Stimulated activated CD4-positive, alpha-beta T cell treated with anti-CD3 and anti-CD28 coated beads, Interleukin-12 subunit alpha, Interleukin-12 subunit beta, amount 100 ng/mL, for 24 hours (primary cell): ENCODE data around the gene P2RY2.
"Not testable (repeated sequence)": the region's sequence is repeated elsewhere in the genome, so short reads cannot be mapped to it uniquely, and the experiment has no call there.

Experiments used
- DNase-seq, 2 experiments: peaks; one replicate each; pipeline ENCODE4 v3.0.0-alpha.2; 2020; ENCODE audit warnings: low read depth in 2 of 2

The P2RY2 gene

GRCh38 chr11:73188301-73188700 lies 29.8 kb upstream of the P2RY2 start:
- no peak for DNase-seq

DNA sequence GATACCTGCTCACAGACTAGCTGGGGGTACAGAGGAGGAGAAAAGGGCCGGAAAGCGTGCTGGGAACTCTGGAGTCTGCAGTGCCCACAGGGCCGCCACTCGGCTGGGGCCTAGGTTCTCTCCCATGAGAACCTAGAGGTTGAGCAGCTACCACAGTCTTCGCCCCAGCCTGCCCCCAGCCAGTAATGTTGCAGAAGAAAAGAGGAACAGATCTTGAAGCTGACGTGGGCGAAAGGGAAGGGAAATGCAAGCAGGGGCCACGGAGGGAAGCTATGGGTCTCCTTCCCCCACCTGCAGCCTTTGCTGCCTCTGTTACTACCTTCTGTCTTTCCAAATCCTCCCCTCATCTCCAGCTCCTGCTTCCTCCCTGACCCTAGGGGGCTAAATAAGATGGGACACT lies 28.8 kb upstream of the P2RY2 start:
- DNase-seq = no peak

GRCh38 chr11:73189723-73190556 lies 28.1 kb upstream of the P2RY2 start:
- DNase-seq = no peak

- DNase-seq = no peak
Measured at GRCh38 chr11:73190557-73190885, 27.6 kb upstream of the P2RY2 start.

DNA sequence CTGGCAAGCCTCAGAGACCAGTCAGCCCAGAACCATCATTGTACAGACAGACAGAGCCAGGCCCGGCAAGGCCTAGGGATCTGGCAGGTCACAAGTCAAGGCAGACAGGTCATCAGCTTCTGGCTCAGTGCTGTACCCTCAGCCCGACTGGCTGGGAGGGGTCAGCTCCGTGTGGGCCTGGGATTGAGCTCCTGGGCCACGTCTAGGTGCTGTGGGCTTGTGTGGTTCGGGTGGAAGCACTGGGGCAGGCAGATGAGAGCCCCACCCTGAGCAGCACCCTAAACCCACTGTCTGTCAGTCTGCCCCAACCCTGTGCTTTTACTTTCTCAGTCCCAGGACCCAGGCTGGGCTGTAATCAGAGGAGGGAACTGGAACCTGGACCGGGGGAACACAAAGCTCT lies 26.9 kb upstream of the P2RY2 start:
- no peak for DNase-seq

- no peak for DNase-seq
Measured at GRCh38 chr11:73192272-73192671, 25.8 kb upstream of the P2RY2 start.

DNA sequence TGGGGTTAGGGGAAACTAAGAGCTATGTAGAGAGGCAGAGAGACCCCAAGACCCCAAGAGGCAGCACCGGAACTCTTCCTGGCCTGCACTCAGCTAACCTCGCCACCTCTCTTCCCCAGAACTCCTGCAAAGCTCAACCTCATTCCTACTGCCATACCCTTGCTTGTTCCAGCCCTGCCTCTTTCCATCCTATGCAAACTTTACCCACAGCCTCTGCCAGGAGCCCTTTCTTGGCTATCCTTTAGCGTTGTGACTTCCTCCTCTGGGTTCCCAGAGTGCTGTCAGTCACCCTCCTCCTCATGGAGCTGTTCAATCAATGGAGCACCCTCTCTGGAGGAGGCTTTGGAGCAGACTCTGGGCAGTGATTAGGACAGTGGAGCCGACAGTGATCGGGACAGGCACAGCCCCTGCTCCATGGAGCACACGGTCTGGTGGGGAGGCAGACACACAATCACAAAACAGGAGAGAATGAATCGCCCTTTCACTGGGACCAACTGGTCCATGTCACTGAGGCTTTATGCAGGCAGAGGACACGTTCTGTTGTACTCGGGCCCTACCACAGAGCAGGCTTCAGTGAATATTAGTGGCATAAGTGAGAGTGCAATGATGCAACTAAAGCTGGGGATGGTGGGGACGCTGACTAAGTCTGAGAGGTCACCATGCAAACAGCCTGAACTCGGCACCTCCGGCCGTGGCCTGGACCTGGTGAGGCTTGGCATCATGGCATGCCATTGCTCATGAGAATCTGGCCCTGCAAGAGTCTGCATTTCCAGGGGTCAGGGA lies 24.6 kb upstream of the P2RY2 start:
- no peak for DNase-seq

DNA sequence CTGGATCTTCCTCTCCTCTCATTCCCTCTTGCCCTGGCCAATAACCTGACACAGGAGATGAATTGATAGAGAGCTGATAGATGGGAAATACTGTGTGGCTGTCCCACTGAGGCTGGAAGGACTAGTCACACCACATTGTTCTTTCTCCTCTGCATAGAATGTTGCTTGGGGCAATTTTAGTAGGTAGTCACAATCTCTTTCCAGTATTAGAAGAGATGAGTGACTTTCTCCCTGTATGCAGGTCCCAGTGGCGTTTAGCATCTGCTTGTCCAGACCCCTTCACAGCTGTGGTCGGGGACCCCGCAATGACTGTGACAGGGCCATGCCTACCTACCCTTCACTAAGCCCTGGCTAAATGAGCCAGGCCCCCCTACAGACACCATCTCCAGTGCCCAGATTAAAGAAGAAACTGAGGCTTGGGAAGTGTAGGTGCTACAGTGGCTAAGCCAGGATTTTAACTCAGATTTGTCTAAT lies 24.0 kb upstream of the P2RY2 start:
- DNase-seq = no peak

DNA sequence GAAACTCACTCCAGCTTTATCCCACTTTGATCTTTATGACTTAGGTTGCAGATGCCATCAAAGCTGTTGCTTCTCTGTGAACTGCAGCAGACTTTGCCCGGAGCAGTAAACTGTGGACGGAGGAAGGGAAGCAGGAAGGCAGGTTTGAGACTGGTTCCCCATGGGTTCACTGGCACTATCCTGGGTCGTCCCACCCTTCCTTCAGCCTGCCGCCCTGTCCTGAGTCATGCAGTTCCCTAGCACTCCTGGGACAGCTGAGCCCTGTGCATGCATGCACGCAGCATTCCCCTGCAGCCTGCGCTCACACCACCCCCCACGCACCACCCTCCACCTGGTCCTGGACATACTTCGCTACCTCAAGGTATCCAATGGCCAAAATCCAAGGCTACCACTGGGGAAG lies 23.5 kb upstream of the P2RY2 start:
- no peak for DNase-seq

DNA sequence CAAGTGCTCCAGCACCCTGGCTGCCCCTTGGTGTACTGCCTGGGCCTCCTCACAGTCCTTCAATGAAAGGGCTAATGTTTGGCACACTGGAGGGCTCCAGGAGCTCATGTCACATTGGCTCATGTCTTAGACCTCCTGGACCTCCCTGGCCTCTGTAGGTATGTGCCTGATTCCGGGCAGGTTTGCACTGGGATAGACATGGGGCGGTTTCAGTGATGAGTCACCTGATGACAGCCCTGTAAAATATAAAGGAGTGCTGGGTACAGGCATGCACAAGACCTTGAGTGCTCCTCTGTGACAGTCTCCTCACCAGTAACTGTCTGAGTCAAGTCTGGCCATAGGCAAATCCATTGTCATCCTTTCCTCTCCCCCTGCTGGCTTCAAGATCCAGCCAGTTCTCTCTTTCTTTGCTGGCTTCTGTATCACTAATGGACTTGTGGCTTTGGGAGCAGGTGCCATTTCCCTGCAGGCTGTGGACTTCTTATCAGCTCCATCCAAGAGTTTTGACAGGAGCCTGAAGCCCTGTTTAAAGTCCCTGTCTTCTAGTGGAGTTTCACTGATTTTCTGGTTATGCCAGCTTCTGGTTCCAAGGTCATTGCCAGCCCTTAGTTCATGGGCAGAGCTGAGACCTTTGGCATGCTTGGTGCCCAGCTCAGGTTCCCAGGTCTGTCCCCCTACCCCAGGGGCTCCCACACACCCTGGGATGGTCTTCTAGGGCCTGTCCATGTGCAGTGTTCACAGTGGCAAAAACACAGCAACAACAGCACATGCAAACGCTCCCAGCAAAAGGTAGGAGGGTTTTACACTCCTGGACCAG lies 22.7 kb upstream of the P2RY2 start:
- DNase-seq = no peak

DNA sequence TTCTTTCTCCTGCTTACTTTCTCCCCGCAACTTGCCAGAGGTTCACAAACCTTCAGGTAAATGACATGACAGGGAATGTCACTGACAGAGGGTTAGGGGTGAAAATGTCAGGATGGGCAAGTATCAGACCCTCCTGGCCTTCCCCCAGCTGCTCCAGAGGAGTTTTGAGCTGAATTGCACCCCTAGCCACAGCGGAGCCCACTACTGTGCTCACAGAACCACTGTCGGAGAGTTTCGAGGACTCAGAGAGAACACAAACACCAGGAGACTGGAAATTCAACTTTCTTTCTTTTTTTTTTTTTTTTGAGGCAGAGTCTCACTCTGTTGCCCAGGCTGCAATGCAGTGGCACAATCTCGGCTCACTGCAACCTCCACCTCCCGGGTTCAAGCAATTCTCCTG lies 21.5 kb upstream of the P2RY2 start:
- DNase-seq = no peak

DNA sequence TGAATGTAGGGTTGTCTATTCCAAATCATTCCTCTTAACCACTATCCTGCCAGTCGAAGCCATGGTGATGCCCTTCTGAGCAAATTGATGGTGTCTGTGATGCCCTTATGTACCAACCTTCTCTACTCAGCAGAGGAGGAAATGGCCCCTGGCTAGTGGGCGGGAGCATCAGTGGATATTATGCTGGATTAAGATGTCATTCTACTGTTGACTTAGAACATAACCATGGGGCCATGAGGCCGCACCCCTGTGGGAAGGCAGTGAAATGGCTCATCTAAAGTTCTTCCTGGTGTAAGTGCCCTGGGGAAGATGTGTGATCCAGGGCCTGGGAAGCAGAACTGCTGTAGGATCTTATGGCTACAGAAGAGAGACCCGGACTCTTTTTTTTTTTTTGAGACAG lies 20.7 kb upstream of the P2RY2 start:
- no peak for DNase-seq

GRCh38 chr11:73197787-73198186 lies 20.3 kb upstream of the P2RY2 start:
- not testable (repeated sequence) for DNase-seq

DNA sequence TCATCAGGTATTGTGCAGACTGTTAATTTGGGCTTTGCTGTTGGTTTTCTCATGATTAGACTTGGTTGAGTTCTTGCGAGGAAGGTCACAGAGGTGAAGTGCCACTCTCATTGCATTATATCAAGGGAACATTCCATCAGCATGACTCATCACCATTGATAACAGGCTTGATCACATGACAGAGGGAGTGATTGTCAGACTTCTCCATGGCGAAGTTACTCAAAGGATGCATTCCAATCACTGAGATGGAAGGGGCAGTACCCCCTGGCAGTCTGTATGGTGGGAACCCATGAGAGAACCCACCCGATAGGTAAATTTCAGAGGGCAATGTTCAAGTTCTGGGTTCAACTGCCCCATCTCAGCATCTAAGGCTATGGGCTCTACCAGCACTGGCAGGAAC lies 19.4 kb upstream of the P2RY2 start:
- DNase-seq = no peak

GRCh38 chr11:73199446-73199845 lies 18.6 kb upstream of the P2RY2 start:
- no peak for DNase-seq

DNA sequence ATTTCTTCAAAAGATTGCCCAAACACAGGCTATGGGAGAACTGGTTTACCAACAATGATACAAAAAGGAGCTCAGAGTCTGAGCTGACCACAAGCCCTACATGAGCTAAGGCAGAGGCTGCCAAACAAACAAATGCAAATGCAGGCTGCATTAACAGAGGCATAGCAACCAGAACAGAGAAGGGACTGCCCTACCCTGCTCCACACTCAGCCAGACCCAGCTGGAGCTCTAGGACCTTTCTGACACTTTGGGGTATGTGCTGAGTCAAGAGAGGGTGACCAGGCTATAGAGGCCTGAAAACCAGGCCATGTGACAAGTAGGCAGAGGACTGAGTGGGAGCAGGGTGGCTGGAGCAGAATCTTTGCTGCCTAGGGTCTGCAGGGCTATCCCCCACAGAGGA lies 17.8 kb upstream of the P2RY2 start:
- no peak for DNase-seq

GRCh38 chr11:73201249-73201648 lies 16.8 kb upstream of the P2RY2 start:
- DNase-seq = no peak

GRCh38 chr11:73201888-73202780 lies 15.9 kb upstream of the P2RY2 start:
- no peak for DNase-seq

GRCh38 chr11:73203322-73203721 lies 14.8 kb upstream of the P2RY2 start:
- DNase-seq = no peak

DNA sequence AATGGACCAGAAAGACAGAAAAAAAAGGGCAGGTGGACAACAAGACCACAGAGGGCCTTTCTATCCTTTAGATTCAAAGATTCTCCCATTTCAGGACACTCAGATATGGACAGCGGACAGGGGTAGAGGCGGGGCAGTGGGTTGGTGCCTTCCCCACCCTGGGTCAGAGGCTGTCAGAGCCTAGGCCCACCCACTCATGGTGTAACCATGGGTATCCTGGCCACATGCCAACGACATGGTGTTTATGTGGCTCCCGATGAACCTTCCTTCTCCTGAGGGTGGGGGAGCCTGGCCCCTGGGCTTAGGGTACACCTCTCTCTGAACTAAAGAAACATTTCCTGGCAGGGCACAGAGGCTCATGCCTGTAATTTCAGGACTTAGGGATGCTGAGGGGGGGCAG lies 14.3 kb upstream of the P2RY2 start:
- no peak for DNase-seq

GRCh38 chr11:73204711-73205121 lies 13.4 kb upstream of the P2RY2 start:
- no peak for DNase-seq
